ENCODE data around the gene KIF12.

DNA sequence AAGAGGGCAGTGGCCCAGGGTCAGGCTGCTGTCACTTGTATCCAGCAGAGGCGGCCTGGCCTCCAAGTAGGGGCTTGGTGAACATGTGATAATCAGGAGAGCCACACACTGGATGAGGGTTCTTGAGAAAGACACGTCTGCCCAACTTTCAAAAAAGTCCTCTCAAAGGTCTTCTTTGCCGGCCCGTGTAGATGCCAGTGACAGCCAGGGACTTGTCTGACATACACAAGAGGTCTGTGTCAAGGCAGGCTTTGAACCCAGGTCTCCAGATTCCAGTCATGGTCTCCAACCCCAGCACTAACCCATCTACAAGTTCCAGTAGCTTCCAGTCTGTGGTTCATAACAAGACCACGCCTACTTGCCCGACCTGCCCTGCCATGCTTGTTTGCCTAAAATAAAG, 13.1 kb downstream of the KIF12 start:
- TF ChIP-seq, protein P1, sequence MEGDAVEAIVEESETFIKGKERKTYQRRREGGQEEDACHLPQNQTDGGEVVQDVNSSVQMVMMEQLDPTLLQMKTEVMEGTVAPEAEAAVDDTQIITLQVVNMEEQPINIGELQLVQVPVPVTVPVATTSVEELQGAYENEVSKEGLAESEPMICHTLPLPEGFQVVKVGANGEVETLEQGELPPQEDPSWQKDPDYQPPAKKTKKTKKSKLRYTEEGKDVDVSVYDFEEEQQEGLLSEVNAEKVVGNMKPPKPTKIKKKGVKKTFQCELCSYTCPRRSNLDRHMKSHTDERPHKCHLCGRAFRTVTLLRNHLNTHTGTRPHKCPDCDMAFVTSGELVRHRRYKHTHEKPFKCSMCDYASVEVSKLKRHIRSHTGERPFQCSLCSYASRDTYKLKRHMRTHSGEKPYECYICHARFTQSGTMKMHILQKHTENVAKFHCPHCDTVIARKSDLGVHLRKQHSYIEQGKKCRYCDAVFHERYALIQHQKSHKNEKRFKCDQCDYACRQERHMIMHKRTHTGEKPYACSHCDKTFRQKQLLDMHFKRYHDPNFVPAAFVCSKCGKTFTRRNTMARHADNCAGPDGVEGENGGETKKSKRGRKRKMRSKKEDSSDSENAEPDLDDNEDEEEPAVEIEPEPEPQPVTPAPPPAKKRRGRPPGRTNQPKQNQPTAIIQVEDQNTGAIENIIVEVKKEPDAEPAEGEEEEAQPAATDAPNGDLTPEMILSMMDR (IDR thresholded peaks at IDR 0.05; ENCODE audit: extremely low read depth in 1 of 2, insufficient read depth in 1 of 2, low read depth in 1 of 2, low read length in 2 of 2): no peak
- TF ChIP-seq EZH2 (IDR thresholded peaks at IDR 0.05; ENCODE audit: borderline replicate concordance, low read depth, low read length, severe bottlenecking) (no peak), POLR2A (IDR thresholded peaks at IDR 0.05; ENCODE audit: low read depth, low read length) (no peak), POLR2AphosphoS5 (IDR thresholded peaks at IDR 0.05; ENCODE audit: insufficient read depth, low read depth, low read length) (no peak), MYC (IDR thresholded peaks at IDR 0.05; ENCODE audit: low read depth, low read length) (no peak), JUN (IDR thresholded peaks at IDR 0.05; ENCODE audit: borderline replicate concordance, insufficient read depth, insufficient read length, low read depth) (no peak), GATA2 (IDR thresholded peaks at IDR 0.05; ENCODE audit: insufficient read depth, insufficient read length, low read depth, low read length) (no peak)
